HepG2 (cell line): ENCODE data around the gene ZNF10.

Source experiments
- FOXM1 ChIP-seq: sonication (generic); formaldehyde crosslinking; IDR thresholded peaks from 2 replicates; pipeline ENCODE4 v1.5.0; 2020; ENCODE audit warnings: missing genetic modification reagents
- ISX ChIP-seq: sonication (generic); formaldehyde crosslinking; conservative IDR thresholded peaks from 2 replicates; pipeline ENCODE4 v1.5.0; 2020; ENCODE audit warnings: missing genetic modification reagents
- KLF6 ChIP-seq: IDR thresholded peaks from 2 replicates; pipeline ENCODE4 v1.8.0; 2016; ENCODE audit warnings: missing biosample characterization, missing genetic modification reagents
- RFX1 ChIP-seq: fragments of 450-650 bp; IDR thresholded peaks from 2 replicates; pipeline ENCODE4 v1.6.1; 2017

- TF ChIP-seq ISX (CRISPR knock-in tag), result no peak
- no peak for TF ChIP-seq FOXM1 (CRISPR knock-in tag)
- no peak for TF ChIP-seq KLF6 (CRISPR knock-in tag)
- no peak for TF ChIP-seq RFX1
Observed at GRCh38 chr12:133202493-133203343, 72.3 kb downstream of the ZNF10 start.
